ENCODE measurements around the gene NISCH.

The NISCH gene

GRCh38 chr3:52490939-52491526 is 35.6 kb downstream of the NISCH start:
- DNase-seq (ENCODE audit: low spot score), result no peak

- DNase-seq (ENCODE audit: low spot score), result no peak
These were observed 36.7 kb downstream of the NISCH start for GRCh38 chr3:52492059-52492458.

- no peak for DNase-seq (ENCODE audit: low spot score)
These were observed 38.0 kb downstream of the NISCH start for GRCh38 chr3:52493232-52494017.

- no peak for DNase-seq (ENCODE audit: low spot score)
These were observed 39.0 kb downstream of the NISCH start for GRCh38 chr3:52494445-52494844.

GRCh38 chr3:52494886-52495495 is 39.6 kb downstream of the NISCH start, which contains the start of gene STAB1:
STAB1 (plus strand) TSS chr3:52495338; CDS start chr3:52495414, 76 bp downstream.
- no peak for DNase-seq (ENCODE audit: low spot score)

- no peak for DNase-seq (ENCODE audit: low spot score)
These were observed 40.6 kb downstream of the NISCH start for GRCh38 chr3:52495777-52496602.

GRCh38 chr3:52498137-52499054 is 43.0 kb downstream of the NISCH start:
- DNase-seq (ENCODE audit: low spot score), result no peak

- no peak for DNase-seq (ENCODE audit: low spot score)
These were observed 45.6 kb downstream of the NISCH start for GRCh38 chr3:52501046-52501445.

- no peak for DNase-seq (ENCODE audit: low spot score)
These were observed 46.6 kb downstream of the NISCH start for GRCh38 chr3:52502001-52502400.

- no peak for DNase-seq (ENCODE audit: low spot score)
These were observed 47.5 kb downstream of the NISCH start for GRCh38 chr3:52502808-52503350.

- DNase-seq (ENCODE audit: low spot score), result no peak
These were observed 48.5 kb downstream of the NISCH start for GRCh38 chr3:52503788-52504424.

- no peak for DNase-seq (ENCODE audit: low spot score)
These were observed 49.6 kb downstream of the NISCH start for GRCh38 chr3:52504977-52505376.

- DNase-seq (ENCODE audit: low spot score), result no peak
These were observed 51.0 kb downstream of the NISCH start for GRCh38 chr3:52506266-52506966.

GRCh38 chr3:52507359-52507758 is 52.0 kb downstream of the NISCH start:
- DNase-seq (ENCODE audit: low spot score), result no peak

- DNase-seq (ENCODE audit: low spot score), result no peak
These were observed 54.4 kb downstream of the NISCH start for GRCh38 chr3:52509753-52510328.

GRCh38 chr3:52511509-52511908 is 56.1 kb downstream of the NISCH start:
- DNase-seq (ENCODE audit: low spot score), result no peak

GRCh38 chr3:52512105-52512504 is 56.7 kb downstream of the NISCH start:
- no peak for DNase-seq (ENCODE audit: low spot score)

GRCh38 chr3:52512727-52513126 is 57.3 kb downstream of the NISCH start:
- DNase-seq (ENCODE audit: low spot score), result no peak

GRCh38 chr3:52513281-52513680 is 57.9 kb downstream of the NISCH start:
- no peak for DNase-seq (ENCODE audit: low spot score)
